Esophagus squamous epithelium (tissue), 4 donors: ENCODE results near the gene MINDY4.

Experiments
- POLR2A ChIP-seq, 4 donors: fragments of 450-650 bp; IDR thresholded peaks; one replicate each; pipeline ENCODE4 v1.6.1; 2017; ENCODE audit warnings: antibody characterized with exemption in 4 of 4, mild to moderate bottlenecking in 4 of 4, moderate library complexity in 3 of 4
- TF ChIP-seq, protein P1 (sequence below), 6 experiments: fragments of 450-650 bp in 4 of 6; fragments of 200-600 bp in 2 of 6; sonication (generic) in 2 of 6; IDR thresholded peaks; one replicate each; pipeline ENCODE4 v1.5.1; 2016 to 2019; ENCODE audit warnings: antibody characterized with exemption in 6 of 6, mild to moderate bottlenecking in 4 of 6, moderate library complexity in 4 of 6

GRCh38 chr7:30870821-30871518 lies 99.8 kb downstream of the MINDY4 start:
- TF ChIP-seq, protein P1, sequence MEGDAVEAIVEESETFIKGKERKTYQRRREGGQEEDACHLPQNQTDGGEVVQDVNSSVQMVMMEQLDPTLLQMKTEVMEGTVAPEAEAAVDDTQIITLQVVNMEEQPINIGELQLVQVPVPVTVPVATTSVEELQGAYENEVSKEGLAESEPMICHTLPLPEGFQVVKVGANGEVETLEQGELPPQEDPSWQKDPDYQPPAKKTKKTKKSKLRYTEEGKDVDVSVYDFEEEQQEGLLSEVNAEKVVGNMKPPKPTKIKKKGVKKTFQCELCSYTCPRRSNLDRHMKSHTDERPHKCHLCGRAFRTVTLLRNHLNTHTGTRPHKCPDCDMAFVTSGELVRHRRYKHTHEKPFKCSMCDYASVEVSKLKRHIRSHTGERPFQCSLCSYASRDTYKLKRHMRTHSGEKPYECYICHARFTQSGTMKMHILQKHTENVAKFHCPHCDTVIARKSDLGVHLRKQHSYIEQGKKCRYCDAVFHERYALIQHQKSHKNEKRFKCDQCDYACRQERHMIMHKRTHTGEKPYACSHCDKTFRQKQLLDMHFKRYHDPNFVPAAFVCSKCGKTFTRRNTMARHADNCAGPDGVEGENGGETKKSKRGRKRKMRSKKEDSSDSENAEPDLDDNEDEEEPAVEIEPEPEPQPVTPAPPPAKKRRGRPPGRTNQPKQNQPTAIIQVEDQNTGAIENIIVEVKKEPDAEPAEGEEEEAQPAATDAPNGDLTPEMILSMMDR (IDR thresholded peaks at IDR 0.05), result no peak
- TF ChIP-seq POLR2A (IDR thresholded peaks at IDR 0.05), result no peak
